H4 (cell line): Measurements from ENCODE around the gene ZNF800. TPM values are rescaled to one million over a fixed set of nuclear protein-coding genes. Genes with fewer than 3 reads are reported as not detected.

Experiments used
- DNase-seq: peaks from one replicate; pipeline ENCODE4 v3.0.0-alpha.2; 2015; ENCODE audit warnings: low spot score
- total RNA-seq: library from RNA; depleted of rRNA; stranded (reverse); fragments of >200 nt; shearing (Covaris generic); gene quantifications from 2 replicates; pipeline ENCODE4 v1.2.3, GENCODE V29; 2014; rRNA removed

The ZNF800 gene
- total RNA-seq, 1 experiment from 2014 or later: 9.3 TPM

DNA sequence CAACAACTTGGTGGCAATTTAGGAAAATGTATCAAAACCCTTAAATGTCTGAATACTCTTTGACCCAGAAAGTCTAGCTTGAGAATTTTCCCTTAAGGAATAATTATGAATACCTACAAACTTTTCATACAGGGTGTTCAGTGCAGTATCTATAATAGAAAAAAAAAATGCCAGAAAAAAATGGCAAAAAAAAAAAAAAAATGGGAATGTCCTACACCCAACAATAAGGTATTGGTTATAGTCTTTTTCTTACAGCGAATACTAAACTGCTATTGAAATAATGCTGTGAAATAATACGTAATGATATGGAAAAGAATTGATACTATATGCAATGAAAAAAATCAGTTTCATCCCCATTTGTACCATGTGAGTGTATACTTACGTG, 44.3 kb downstream of the ZNF800 start:
- no peak for DNase-seq

DNA sequence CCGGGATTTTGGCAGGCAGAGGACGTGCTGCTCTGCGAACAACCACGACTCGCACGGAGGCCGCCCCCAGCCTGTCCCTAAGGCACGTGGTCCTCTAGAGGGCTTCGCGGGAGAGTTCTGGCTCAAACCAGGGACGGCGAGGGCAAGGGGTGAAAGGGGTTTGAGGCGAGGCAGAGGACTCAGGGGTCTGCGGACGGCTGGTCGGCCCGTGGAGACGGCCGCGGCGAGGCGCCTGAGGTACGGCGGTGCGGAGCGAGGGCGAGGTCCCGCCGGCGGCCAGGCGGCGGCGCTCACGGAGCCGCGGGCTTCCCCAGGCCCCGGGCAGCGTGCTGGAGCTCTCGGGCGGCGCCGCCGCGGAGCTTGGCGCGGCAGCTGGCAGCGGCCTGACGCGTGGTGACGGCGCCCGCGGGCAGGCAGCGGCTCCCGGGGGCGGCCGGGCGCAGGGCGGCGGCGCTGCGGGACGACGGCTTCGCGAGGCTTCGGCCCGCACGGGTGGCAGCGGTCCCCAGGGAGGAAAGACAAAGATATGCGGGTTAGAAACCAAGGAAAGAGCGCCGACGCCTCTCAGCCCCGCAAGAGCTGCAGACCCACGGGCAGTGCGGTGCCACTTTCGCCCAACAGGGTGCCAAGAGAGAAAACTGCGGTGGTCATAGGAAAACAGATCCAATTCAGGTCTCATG, 44.8 kb downstream of the ZNF800 start:
- DNase-seq: no peak

DNA sequence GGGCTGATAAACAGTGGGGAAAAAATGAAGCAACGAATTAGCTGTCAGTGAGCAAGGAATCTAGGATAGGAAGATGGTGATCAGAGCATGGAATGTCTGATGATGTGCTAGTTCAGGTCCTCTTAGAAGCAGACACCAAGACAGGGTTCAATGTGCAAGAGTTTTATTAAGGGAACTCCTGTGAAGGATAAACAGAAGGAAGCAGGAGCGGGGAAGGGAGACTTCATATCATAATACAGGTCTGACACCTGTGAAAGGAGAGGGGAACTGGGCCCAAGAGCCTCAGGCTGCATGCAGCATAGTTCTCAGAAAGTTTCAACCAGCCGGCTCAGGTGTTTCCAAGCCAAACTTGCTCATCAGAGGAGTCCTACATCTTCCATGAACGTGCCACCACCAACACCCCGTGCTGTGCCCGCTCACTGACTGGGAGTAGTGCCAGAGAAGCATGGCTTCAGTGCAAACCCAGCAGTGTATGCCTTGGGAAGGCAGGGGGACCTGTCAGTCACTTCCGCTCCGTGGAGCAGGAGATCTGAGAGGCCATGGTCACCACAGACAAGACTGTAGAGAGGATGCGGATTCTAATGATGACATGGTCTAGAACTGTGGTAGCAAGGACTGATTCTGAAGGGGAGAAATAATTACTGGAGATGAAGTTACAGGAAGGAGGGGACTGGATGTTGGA, 45.8 kb downstream of the ZNF800 start:
- no peak for DNase-seq

DNA sequence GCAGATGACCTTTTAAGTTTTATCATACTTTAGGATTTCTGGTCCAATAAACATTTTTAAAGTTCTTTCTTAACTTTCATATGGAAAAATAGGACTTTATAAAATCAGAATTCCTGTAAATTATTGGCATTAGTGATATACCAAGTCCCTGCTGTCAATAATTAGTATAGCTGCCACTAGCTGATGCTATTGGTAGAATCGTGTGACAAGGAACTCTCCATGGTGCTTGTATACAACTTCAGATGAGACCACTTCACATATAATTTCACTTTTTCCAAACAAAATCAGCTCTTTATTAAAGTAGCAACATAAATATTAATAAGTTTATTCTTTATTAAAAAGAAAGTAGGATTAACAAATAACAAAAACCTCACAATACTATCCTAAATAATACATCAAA, 49.9 kb downstream of the ZNF800 start:
- no peak for DNase-seq

DNA sequence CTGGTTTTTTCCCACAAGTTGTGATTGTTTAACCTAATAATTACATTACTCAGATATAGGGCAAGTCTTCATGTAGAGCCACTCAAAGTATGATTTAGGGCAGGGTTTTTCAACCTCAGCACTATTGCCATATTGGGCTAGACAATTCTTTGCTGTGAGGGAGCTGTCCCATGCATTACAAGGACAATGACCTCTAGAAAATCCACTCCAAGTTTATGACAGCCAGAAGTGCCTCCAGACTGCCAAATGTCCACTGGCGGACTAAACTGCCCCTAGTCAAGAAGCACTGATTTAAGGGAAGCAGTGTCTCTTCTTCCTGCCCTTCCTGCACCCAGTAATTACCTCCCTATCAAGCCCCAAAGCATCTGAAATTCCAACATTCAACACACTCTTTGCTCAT, 54.4 kb downstream of the ZNF800 start:
- no peak for DNase-seq

DNA sequence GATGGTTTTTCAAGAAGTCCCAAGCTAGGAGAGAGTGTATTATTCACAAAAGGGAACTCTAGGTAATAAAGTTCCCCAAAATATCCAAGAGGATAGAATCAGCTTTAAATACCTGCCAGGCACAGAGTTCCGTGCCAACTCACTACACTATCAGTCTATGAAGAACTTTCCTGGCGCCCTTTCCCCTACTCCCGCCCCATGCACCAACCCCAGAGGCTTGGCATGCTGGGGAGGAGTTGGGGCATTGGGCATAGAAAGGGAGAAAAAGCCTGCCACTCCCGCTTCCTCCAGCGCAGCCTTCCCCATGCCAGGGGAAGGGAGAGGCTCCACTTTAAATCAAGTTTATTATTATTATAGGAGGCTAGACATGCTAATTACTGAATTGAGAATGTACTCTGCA, 54.9 kb downstream of the ZNF800 start:
- no peak for DNase-seq

DNA sequence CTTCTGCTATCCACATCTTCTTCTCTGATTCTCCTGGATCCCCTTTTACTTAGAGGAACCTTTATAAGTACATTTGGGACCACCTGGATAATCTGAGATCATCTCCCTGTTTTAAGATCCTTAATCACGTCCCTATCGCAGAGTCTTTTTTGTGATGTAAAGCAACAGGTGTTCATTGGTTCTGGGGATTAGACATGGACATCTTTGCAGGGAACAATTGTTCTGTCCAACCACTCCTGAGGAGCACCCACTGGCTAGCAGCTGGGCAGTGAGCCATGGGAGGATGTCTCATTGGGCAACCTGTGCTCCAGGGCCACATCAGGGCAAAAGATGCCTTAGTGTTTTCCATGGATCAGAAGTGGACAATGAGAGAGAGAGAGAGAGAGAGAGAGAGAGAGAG, 56.0 kb downstream of the ZNF800 start:
- no peak for DNase-seq

DNA sequence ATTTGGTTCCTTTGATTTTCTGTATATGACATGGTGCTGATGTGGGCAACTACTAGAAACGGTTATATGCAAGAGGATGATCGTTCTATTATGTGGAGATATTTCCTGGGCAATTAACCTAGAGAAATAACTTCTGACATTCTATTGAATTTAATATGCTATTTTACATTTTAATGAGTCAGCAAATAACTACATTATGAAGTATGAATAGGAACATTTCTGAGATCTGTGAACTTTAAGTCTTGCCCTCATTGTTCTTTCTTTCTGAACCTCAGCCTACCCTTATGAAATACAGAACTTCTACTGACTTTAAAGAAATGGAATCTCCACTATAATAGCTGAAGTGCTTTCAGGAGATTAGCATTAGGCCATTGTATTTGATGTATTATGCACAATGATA, 59.6 kb downstream of the ZNF800 start:
- no peak for DNase-seq

DNA sequence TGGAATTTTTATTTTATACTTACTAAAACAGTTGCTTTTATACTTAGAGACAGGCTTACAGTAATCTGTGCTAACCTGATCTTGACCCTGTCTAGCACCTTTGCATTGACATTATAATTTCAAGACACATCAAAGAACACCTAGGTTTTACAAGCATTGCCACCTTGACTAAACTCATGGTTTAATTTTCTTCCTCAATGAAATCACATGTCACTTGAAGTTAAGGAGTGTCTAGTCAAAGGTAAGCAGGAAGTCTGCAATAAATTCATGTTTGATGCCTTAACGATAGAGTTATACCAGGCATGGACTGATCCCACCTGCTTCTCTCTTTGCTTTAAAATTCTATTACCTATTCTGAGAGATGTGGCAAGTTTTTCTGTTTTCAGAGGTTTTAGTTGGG, 62.4 kb downstream of the ZNF800 start:
- no peak for DNase-seq

DNA sequence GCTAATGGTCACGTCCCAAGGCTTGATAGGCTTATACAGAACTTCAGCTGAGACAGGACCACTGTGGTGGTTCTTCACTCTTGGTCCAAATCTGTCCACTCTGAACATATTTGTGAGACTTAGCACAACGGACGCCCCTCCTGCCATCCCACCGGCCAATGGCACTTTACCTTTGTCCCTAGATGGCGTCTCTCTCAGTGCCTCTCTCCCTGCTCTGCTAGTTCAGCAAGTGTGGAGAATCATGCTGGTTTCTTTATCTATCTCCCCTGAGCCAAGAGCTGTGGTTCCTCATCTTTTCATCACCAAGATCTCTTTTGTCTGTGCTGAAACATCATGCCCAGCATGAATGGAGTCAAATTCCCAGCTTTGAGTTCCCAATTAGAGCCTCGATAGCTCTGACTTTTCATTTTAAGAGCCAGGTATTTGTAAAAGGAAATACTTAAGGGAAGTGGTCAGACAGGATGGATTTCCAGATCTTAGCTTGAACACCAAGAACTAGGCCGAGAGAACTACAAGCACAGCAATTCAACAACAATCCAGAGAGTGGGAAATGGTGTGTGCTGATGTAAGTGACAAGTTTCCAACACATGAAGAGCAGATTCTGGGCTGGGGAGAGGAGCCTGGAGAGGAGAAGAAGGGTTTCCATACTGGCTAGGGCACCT, 69.5 kb downstream of the ZNF800 start:
- DNase-seq: no peak

DNA sequence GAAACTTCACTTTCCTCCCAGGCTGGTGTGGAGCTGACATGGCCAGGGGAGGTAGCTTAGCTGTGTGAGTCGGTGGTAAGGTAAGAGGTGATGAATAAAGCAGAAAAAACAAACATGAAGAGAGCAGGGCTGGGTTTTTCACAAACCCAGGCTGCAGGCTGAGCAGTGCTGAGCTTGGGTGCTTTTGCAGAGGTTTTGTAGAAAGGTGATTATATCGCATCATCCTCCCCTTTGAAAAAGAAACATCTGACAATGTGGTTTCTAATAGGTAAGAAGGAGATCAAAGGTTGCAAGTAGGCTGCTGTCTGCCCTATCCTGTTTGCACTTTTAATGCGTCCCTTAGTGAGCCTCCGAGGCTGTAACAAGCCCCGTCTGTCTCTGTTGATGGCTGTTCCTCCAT, 70.2 kb downstream of the ZNF800 start:
- no peak for DNase-seq

DNA sequence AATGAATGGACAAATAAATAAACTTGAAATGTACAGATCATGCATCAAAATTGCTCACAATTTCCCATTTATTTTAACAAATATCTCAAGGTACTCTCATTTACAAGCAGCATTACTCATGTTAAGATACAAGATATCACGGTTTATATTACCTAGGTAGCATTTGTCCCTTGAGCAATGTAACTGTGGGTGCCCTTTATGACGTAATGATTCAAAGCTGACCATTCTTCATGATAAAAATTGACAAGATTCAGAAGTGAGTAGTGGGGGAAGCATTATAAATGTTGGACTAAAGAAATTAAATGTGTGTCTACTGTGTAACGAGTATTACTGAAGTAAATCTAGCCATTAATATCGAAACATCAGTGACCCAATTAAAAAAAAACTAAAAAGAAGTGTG, 71.5 kb downstream of the ZNF800 start:
- DNase-seq: no peak

Other genes starting within 250 kb of the ZNF800 start
- 2.7 and 2.9 TPM in 2 replicates for gene GRM8, start 139.8 kb downstream of the ZNF800 start, total RNA-seq
- 16.9 and 18.6 TPM in 2 replicates for gene GCC1, start 192.9 kb upstream of the ZNF800 start, total RNA-seq
- 286 and 304 TPM in 2 replicates for gene ARF5, start 195.7 kb upstream of the ZNF800 start, total RNA-seq
- 1.7 and 2.9 TPM in 2 replicates for gene FSCN3, start 201.0 kb upstream of the ZNF800 start, total RNA-seq
- not detected in 2 replicates for gene PAX4, start 225.4 kb upstream of the ZNF800 start, total RNA-seq